Kidney (tissue), 14 donors: ENCODE measurements around the gene INSIG2. TPM values are rescaled to one million over a fixed set of nuclear protein-coding genes. Genes with fewer than 3 reads are reported as not detected.

Experiments used
- DNase-seq, 5 donors: peaks; one replicate each; pipeline ENCODE4 v3.0.0-alpha.2; 2013 to 2020
- FAIRE-seq: peaks from 2 replicates; lab custom pipeline; 2012; peaks lifted over from hg19 to GRCh38; lab: Jason Lieb, UNC
- H3K27ac ChIP-seq, 2 donors: one replicate each; pipeline ENCODE4 v1.7.0; 2013; ENCODE audit warnings: low read depth in 2 of 2, low read length in 2 of 2, inconsistent platforms in 1 of 2
- H3K27me3 ChIP-seq: one replicate; pipeline ENCODE4 v1.7.1; 2013; ENCODE audit warnings: low read length, inconsistent platforms; ENCODE audit not compliant: control insufficient read depth, insufficient read depth
- H3K36me3 ChIP-seq, 3 donors: one replicate each; pipeline versions ENCODE4 v1.7.0 to v1.7.1; 2013; ENCODE audit warnings: low read length in 3 of 3, control low read depth in 1 of 3, inconsistent platforms in 1 of 3; ENCODE audit not compliant: insufficient read depth in 3 of 3, control insufficient read depth in 2 of 3
- H3K4me1 ChIP-seq, 3 donors: one replicate each; pipeline versions ENCODE4 v1.7.0 to v1.7.1; 2013; ENCODE audit warnings: low read length in 3 of 3, inconsistent platforms in 1 of 3, low read depth in 1 of 3; ENCODE audit not compliant: control insufficient read depth in 2 of 3, insufficient read depth in 2 of 3
- H3K4me3 ChIP-seq, 3 donors: one replicate each; pipeline versions ENCODE4 v1.7.0 to v1.8.1; 2013; ENCODE audit warnings: low read length in 3 of 3, control low read depth in 1 of 3, inconsistent platforms in 1 of 3
- H3K9ac ChIP-seq, 3 donors: one replicate each; pipeline versions ENCODE4 v1.7.0 to v1.7.1; 2013; ENCODE audit warnings: low read length in 3 of 3, control low read depth in 1 of 3, inconsistent platforms in 1 of 3
- H3K9me3 ChIP-seq, 3 donors: one replicate each; pipeline versions ENCODE4 v1.7.0 to v1.7.1; 2013; ENCODE audit warnings: low read length in 3 of 3, control low read depth in 1 of 3, inconsistent platforms in 1 of 3; ENCODE audit not compliant: control insufficient read depth in 2 of 3, insufficient read depth in 1 of 3
- intact Hi-C: fragments of 100-400 bp; cut with DNase I; formaldehyde crosslinking; loops from one replicate; pipeline ENCODE4 v1.11.1; 2022
- polyA plus RNA-seq: library from polyadenylated mRNA; stranded (reverse); fragments of 350-450 nt; fragmentation: Illumina TruSeq; extraction: RNeasy Lipid Tissue Mini Kit (QIAGEN cat#74804); gene quantifications from one replicate; pipeline ENCODE4 v1.2.3, GENCODE V29; 2014; ENCODE audit warnings: low read depth, low replicate concordance; ENCODE audit not compliant: insufficient read depth
- total RNA-seq: library from RNA; stranded (reverse); fragmentation: NEBNext Ultra II Directional; extraction: Animal tissue kit (Norgen Biotek cat#: 25700); gene quantifications from one replicate; pipeline ENCODE4 v1.2.1, GENCODE V29; 2021
- TF ChIP-seq, protein P1 (sequence below): IDR thresholded peaks from 3 replicates; pipeline ENCODE4 v1.5.1; 2012; ENCODE audit warnings: mild to moderate bottlenecking, moderate library complexity, borderline replicate concordance; ENCODE audit not compliant: insufficient read depth; ENCODE audit errors: extremely low read depth
- donor health status: control.
- donor health status: control.
- donor health status: control.
- donor health status: control.
- donor health status: control.
- donor health status: DM: yes; HTN: yes; CAD: no.
- donor health status: Normal renal cell carcinoma (clear cell type).

Gene INSIG2
- total and polyA plus RNA-seq, 2 donors from 2014 or later, result 18.4 to 29.0 TPM

DNA sequence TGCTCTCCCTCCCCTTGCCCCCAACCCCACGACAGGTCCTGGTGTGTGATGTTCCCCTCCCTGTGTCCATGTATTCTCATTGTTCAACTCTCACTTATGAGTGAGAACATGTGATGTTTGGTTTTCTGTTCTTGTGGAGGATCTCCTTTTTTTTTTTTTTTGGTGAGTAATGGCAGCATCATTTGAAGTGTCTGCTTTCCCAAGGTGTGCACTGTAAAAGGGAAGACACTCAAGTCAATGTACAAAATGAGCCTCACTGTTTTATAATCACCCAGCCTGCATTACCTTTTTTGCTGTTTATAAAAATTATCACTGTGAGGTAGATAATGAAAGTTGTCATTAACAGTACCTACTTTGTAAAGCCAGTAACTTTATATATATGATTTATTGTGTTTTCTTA is 56.9 kb downstream of the INSIG2 start:
- no peaks in the 10 kb centered on the region for H3K36me3 ChIP-seq
- H3K27me3 ChIP-seq, result no peaks in the 10 kb centered on the region
- intact Hi-C loops, result no loop called here
- H3K4me3 ChIP-seq, result no peak overlapping the region
- no peaks in the 10 kb centered on the region for H3K9me3 ChIP-seq
- H3K4me1 ChIP-seq, result no peaks in the 10 kb centered on the region
- TF ChIP-seq, protein P1, sequence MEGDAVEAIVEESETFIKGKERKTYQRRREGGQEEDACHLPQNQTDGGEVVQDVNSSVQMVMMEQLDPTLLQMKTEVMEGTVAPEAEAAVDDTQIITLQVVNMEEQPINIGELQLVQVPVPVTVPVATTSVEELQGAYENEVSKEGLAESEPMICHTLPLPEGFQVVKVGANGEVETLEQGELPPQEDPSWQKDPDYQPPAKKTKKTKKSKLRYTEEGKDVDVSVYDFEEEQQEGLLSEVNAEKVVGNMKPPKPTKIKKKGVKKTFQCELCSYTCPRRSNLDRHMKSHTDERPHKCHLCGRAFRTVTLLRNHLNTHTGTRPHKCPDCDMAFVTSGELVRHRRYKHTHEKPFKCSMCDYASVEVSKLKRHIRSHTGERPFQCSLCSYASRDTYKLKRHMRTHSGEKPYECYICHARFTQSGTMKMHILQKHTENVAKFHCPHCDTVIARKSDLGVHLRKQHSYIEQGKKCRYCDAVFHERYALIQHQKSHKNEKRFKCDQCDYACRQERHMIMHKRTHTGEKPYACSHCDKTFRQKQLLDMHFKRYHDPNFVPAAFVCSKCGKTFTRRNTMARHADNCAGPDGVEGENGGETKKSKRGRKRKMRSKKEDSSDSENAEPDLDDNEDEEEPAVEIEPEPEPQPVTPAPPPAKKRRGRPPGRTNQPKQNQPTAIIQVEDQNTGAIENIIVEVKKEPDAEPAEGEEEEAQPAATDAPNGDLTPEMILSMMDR, result no peak
- FAIRE-seq (no peak), DNase-seq (no peak)
- no peak overlapping the region for H3K27ac ChIP-seq
- H3K9ac ChIP-seq, result no peak overlapping the region

DNA sequence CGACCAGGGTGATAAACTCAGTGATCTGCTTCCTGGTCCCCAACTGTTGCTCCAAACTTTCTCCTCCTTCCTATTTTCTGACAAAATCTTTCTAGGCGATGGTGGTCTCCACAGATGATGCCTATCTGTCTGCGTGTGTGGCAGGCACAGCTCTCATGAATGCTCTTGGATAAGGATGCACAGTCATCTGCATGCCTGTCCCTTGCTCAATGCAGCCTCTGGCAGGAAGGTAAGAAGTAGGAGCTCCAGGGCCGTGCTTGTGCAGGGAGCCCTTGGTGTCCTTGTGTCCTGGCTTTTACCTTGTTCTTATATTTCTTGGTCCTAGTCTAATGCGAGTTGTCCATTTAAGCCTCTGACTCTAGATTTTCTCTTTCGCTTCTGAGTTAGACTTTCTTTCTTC is 57.5 kb downstream of the INSIG2 start:
- intact Hi-C loops, result no loop called here
- no peaks in the 10 kb centered on the region for H3K4me1 ChIP-seq
- TF ChIP-seq, protein P1, result no peak
- DNase-seq (no peak), FAIRE-seq (no peak)
- H3K27ac ChIP-seq, result no peak overlapping the region
- no peak overlapping the region for H3K4me3 ChIP-seq
- no peaks in the 10 kb centered on the region for H3K27me3 ChIP-seq
- no peaks in the 10 kb centered on the region for H3K36me3 ChIP-seq
- H3K9ac ChIP-seq, result no peak overlapping the region
- no peaks in the 10 kb centered on the region for H3K9me3 ChIP-seq

DNA sequence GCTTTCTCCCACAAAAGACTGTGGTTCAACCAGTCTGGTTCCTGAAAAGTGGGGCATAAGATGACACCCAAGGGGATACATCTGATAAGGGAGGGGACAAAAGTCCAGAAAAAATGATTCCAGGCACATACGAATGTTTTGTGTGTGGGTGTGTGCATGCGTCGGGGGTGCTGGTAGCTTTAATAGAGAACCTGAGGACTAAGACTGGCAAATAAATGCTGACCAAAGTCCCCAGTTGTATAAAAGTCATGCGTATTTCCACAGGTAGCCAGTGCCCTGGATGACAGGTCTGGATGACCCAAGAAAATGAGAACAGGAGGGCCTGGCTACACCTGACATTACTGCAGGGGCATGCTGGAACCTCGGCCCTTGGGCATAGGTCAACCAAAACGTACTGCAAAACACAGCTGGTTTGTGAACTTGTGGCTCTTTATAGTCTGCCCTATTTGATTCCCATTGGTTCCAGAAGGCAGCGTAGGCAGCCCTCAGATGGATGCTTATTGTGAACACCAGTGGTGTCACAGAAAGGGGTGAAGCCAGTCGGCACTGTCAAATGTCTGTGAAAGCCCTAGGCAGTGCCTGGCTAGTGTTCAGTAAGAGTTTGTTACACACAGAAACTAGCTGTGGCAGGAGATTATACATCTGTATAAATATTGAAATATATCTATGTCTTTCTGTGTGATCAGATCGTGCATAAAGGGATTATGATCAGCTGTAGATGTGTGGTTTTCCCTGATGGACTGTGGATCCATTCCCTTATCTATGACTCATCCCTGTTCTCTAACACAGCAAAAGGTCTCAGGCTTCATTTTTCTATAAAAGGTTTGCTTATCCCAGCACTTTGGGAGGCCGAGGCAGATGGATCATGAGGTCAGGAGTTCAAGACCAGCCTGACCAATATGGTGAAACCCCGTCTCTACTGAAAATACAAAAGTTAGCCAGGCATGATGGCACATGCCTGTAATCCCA is 58.3 kb downstream of the INSIG2 start:
- Histone ChIP-seq H3K4me1 (no peaks in the 10 kb centered on the region), H3K4me3 (no peak overlapping the region), H3K27ac (no peak overlapping the region), H3K27me3 (no peaks in the 10 kb centered on the region), H3K36me3 (no peaks in the 10 kb centered on the region), H3K9ac (no peak overlapping the region), H3K9me3 (no peaks in the 10 kb centered on the region)
- no peak for DNase-seq
- TF ChIP-seq, protein P1, result no peak
- intact Hi-C loops, result no loop called here
- FAIRE-seq, result no peak
